HG02588 (cell line): ENCODE results near the gene LCN10.
"Not testable (repeated sequence)": the region's sequence is repeated elsewhere in the genome, so short reads cannot be mapped to it uniquely, and the experiment has no call there.

ENCODE experiments used
- ATAC-seq: cut with Tn5 transposase; IDR thresholded peaks from one replicate; pipeline ENCODE4 v1.9.1; 2021; ENCODE audit warnings: mild to moderate bottlenecking, moderate library complexity; ENCODE audit not compliant: unreplicated experiment

LCN10 gene

GRCh38 chr9:136773386-136774044 lies 30.8 kb upstream of the LCN10 start:
- ATAC-seq = no peak

GRCh38 chr9:136771907-136772415 lies 29.2 kb upstream of the LCN10 start:
- no peak for ATAC-seq

GRCh38 chr9:136769710-136770191 lies 27.0 kb upstream of the LCN10 start:
- no peak for ATAC-seq

- not testable (repeated sequence) for ATAC-seq
Measured at GRCh38 chr9:136766410-136767120, 23.8 kb upstream of the LCN10 start.

- not testable (repeated sequence) for ATAC-seq
Measured at GRCh38 chr9:136765745-136766409, 23.1 kb upstream of the LCN10 start.

GRCh38 chr9:136765041-136765440 lies 22.3 kb upstream of the LCN10 start:
- no peak for ATAC-seq

GRCh38 chr9:136764301-136764891 lies 21.7 kb upstream of the LCN10 start, which contains the start of gene LCN15:
Gene LCN15 (minus strand): TSS chr9:136764518. CDS start chr9:136764488, 30 bp downstream.
- no peak for ATAC-seq

- ATAC-seq = no peak
Measured at GRCh38 chr9:136763649-136764035, 20.9 kb upstream of the LCN10 start.

GRCh38 chr9:136762915-136763648 lies 20.3 kb upstream of the LCN10 start:
- ATAC-seq = no peak

GRCh38 chr9:136762221-136762691 lies 19.5 kb upstream of the LCN10 start:
- ATAC-seq = no peak

GRCh38 chr9:136761545-136761981 lies 18.8 kb upstream of the LCN10 start:
- ATAC-seq = no peak

- not testable (repeated sequence) for ATAC-seq
Measured at GRCh38 chr9:136760834-136761544, 18.2 kb upstream of the LCN10 start.

GRCh38 chr9:136760424-136760823 lies 17.7 kb upstream of the LCN10 start:
- ATAC-seq = no peak

GRCh38 chr9:136759436-136760325 lies 16.9 kb upstream of the LCN10 start:
- no peak for ATAC-seq

- no peak for ATAC-seq
Measured at GRCh38 chr9:136759001-136759400, 16.3 kb upstream of the LCN10 start.

GRCh38 chr9:136757751-136758140 lies 15.0 kb upstream of the LCN10 start:
- no peak for ATAC-seq

- no peak for ATAC-seq
Measured at GRCh38 chr9:136757328-136757727, 14.6 kb upstream of the LCN10 start.

GRCh38 chr9:136756836-136757235 lies 14.1 kb upstream of the LCN10 start:
- ATAC-seq = no peak

- ATAC-seq = no peak
Measured at GRCh38 chr9:136756134-136756438, 13.3 kb upstream of the LCN10 start.
